Measurements from ENCODE around the gene STK11IP. TPM values are rescaled to one million over a fixed set of nuclear protein-coding genes. Genes with fewer than 3 reads are reported as not detected.

STK11IP gene
- total and polyA plus RNA-seq, 2 of the 13 experiments (the other 11 are each of a cell fraction or from before 2014, with no cell fraction given) = 12.8 to 24.0 TPM

- TF ChIP-seq, protein P1, sequence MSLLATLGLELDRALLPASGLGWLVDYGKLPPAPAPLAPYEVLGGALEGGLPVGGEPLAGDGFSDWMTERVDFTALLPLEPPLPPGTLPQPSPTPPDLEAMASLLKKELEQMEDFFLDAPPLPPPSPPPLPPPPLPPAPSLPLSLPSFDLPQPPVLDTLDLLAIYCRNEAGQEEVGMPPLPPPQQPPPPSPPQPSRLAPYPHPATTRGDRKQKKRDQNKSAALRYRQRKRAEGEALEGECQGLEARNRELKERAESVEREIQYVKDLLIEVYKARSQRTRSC (CRISPR knock-in tag; IDR thresholded peaks at IDR 0.05; ENCODE audit: low read depth) = no peak
- TF ChIP-seq AKAP8 (CRISPR knock-in tag; IDR thresholded peaks at IDR 0.05) = peak; percentile 83
- TF ChIP-seq ZMYM2 (CRISPR knock-in tag; IDR thresholded peaks at IDR 0.05) = no peak
- peak; percentile 17 for TF ChIP-seq HNRNPK (IDR thresholded peaks at IDR 0.05; ENCODE audit: low read depth, low read length, poor library complexity, severe bottlenecking)
- TF ChIP-seq ATF7-NPFF (CRISPR knock-in tag; IDR thresholded peaks at IDR 0.05; ENCODE audit: low read depth) = peak; percentile 45
- TF ChIP-seq JARID2 (CRISPR knock-in tag; IDR thresholded peaks at IDR 0.05; ENCODE audit: insufficient replicate concordance) = no peak
- TF ChIP-seq PREB (CRISPR knock-in tag; IDR thresholded peaks at IDR 0.05) = no peak
- TF ChIP-seq ZNF782 (CRISPR knock-in tag; IDR thresholded peaks at IDR 0.05; ENCODE audit: borderline replicate concordance) = no peak
- peak; percentile 55; the same call in 1 of the 2 replicates for TF ChIP-seq SAP130 (CRISPR knock-in tag; IDR thresholded peaks at IDR 0.05; ENCODE audit: low read depth)
- no peak for TF ChIP-seq ARID2 (CRISPR knock-in tag; IDR thresholded peaks at IDR 0.05; ENCODE audit: borderline replicate concordance)
- TF ChIP-seq ZBTB2 (CRISPR knock-in tag; IDR thresholded peaks at IDR 0.05; ENCODE audit: low read depth) = no peak
- TF ChIP-seq ZNF382 (CRISPR knock-in tag; IDR thresholded peaks at IDR 0.05; ENCODE audit: borderline replicate concordance) = no peak
- peak; percentile 19; the same call in 1 of the 2 replicates for TF ChIP-seq RELA (CRISPR knock-in tag; IDR thresholded peaks at IDR 0.05)
- TF ChIP-seq, protein P2, sequence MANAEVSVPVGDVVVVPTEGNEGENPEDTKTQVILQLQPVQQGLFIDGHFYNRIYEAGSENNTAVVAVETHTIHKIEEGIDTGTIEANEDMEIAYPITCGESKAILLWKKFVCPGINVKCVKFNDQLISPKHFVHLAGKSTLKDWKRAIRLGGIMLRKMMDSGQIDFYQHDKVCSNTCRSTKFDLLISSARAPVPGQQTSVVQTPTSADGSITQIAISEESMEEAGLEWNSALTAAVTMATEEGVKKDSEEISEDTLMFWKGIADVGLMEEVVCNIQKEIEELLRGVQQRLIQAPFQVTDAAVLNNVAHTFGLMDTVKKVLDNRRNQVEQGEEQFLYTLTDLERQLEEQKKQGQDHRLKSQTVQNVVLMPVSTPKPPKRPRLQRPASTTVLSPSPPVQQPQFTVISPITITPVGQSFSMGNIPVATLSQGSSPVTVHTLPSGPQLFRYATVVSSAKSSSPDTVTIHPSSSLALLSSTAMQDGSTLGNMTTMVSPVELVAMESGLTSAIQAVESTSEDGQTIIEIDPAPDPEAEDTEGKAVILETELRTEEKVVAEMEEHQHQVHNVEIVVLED (CRISPR knock-in tag; IDR thresholded peaks at IDR 0.05; ENCODE audit: borderline replicate concordance) = peak; percentile 14; the same call in 1 of the 2 replicates
- peak; percentile 45; the same call in 1 of the 2 replicates for TF ChIP-seq MXD4 (CRISPR knock-in tag; IDR thresholded peaks at IDR 0.05)
- TF ChIP-seq ZNF780A (CRISPR knock-in tag; IDR thresholded peaks at IDR 0.05) = peak; percentile 60; the same call in 1 of the 2 replicates
- peak; percentile 90 for TF ChIP-seq RBFOX2 (IDR thresholded peaks at IDR 0.05; ENCODE audit: low read depth, low read length)
- TF ChIP-seq ZNF7 (CRISPR knock-in tag; IDR thresholded peaks at IDR 0.05) = no peak
- TF ChIP-seq KDM3A (CRISPR knock-in tag; IDR thresholded peaks at IDR 0.05; ENCODE audit: low read depth) = 0 out of 2 replicates have a peak, but pooled peaks have one; percentile 21
- TF ChIP-seq ARNT (IDR thresholded peaks at IDR 0.05) = no peak
- no peak; the same call in 1 of the 2 replicates for TF ChIP-seq NR2F2 (IDR thresholded peaks at IDR 0.05; ENCODE audit: borderline replicate concordance, low read depth)
- no peak for TF ChIP-seq SRSF9 (IDR thresholded peaks at IDR 0.05; ENCODE audit: borderline replicate concordance, insufficient read depth, low read depth, low read length, poor library complexity, severe bottlenecking)
- no peak for TF ChIP-seq ZNF44 (CRISPR knock-in tag; IDR thresholded peaks at IDR 0.05)
- TF ChIP-seq FLYWCH1 (CRISPR knock-in tag; IDR thresholded peaks at IDR 0.05) = no peak
- peak; percentile 10; the same call in 1 of the 2 replicates for TF ChIP-seq TBX2 (CRISPR knock-in tag; IDR thresholded peaks at IDR 0.05; ENCODE audit: borderline replicate concordance)
- TF ChIP-seq MTF2 (CRISPR knock-in tag; IDR thresholded peaks at IDR 0.05; ENCODE audit: borderline replicate concordance) = no peak
Observed at GRCh38 chr2:219570194-219570923, 27.3 kb upstream of the STK11IP start (continued).

Data from HepG2 (cell line).